DMS153 treated with DMSO at 0.1 percent for 48 hours (cell line): Measurements from ENCODE around the gene NXPH1.

Experiments used
- DNase-seq: peaks from one replicate; lab custom pipeline; 2025; ENCODE audit not compliant: unreplicated experiment; lab: John Stamatoyannopoulos, UW

NXPH1 gene

DNA sequence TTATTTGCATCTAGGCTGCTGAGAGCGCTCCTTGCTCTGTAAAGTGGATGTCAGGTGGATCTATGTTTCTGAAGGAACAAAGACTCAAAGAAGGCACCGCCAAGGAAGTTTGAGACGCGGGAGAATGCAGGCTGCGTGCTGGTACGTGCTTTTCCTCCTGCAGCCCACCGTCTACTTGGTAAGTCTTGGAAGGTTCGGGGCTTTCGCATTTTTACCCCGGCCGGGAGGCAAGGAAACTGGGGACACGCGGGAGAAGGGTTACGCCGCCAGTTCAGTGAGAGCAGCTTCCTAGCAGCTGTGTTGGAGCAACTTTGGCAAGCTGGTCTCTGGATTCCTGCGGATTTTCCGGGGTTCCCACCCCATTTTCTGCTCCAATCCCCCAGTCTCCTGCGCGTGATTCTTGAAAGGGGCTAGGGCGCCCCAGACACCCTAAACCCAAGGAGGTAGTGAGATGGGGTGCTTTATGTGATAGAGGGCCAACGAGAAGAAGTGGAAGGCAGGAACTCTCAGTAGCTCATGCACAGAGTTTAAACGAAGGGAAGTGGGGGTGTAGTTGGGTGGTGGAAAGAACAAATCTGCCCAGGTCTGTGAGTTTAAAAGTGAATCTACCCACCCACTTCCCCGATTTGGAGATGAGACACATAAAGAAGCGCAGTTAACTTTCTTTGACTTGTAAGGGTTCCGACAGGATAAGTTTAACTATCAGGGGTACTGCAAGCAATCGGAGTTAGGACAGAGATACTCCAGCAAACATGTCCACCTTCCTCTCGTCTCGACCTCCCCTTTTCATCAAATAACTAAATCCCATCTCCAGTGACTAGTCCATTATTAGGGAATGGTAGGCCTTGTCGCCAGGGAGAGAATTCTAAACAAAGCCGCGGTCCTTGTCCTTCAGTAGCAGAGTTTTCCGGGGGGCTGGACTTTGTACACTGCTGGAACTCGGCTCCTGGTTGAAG lies 2.5 kb downstream of the NXPH1 start:
- no peak for DNase-seq

- DNase-seq: no peak
Observed at GRCh38 chr7:8436965-8437364, 3.6 kb downstream of the NXPH1 start.

DNA sequence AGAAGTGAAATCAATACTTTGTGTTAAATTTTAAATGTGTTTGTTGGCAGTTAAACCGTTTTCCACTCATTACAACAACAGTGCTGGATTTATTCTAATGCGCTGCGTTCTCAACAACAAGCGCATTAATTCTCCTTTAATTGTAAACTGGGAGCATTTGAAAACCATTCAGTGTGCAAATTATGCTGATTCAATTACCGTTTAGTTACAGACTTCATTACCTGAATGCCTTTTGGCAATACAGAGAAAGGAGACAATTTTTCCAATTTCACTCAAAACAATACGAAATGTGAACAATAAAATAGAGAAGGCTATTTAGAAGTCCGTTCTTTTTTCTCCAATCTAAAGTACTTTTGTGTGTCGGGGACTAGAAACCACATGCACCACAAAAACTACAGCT lies 4.2 kb downstream of the NXPH1 start:
- no peak for DNase-seq

DNA sequence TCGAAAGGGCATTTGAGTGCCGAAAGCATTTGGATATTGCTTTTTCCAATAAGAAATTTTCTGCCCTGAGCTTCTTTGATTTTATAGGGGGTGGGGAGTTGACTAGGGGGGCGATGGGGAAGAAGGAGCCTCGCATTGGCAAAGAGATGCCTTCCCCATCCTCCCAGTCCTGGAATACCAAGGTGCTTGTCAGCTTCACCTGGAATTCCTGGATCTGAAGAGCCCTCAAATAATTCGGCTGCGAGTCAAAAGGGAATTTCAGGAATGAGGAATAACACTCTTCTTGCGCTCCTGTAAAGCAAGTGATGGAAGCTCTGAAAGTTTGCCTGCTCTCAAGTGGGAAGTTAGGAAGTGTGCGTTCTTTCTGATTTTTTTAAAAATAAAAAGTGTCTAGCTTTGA lies 7.3 kb downstream of the NXPH1 start:
- no peak for DNase-seq

- DNase-seq: no peak
Observed at GRCh38 chr7:8441106-8441965, 7.9 kb downstream of the NXPH1 start.

GRCh38 chr7:8442051-8442813 lies 8.8 kb downstream of the NXPH1 start:
- DNase-seq: peak; percentile 73

DNA sequence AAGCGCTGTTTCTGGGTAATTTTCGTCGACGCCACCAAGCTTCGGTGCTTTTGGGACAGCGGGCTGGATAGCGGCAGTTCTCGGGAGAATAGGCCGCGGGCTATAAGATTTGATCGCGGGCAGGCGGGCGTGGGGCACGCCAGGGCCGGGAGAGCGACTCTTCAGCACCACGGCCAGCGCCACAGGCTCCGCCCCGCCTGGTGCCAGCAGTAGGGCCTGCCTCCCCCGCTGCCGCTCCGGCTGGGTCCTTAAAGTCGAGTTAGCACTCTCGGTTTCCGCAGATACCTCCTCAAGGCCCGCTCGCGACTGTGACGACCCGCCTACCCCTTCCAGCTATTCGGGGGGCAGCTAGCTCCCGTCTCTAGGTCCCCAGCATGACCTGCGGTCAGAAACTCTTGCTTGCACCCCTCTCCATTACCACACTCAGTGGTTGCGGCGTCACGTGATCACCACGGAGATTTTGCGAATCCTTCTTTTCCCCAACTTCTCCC lies 9.4 kb downstream of the NXPH1 start:
- DNase-seq: peak; percentile 72

DNA sequence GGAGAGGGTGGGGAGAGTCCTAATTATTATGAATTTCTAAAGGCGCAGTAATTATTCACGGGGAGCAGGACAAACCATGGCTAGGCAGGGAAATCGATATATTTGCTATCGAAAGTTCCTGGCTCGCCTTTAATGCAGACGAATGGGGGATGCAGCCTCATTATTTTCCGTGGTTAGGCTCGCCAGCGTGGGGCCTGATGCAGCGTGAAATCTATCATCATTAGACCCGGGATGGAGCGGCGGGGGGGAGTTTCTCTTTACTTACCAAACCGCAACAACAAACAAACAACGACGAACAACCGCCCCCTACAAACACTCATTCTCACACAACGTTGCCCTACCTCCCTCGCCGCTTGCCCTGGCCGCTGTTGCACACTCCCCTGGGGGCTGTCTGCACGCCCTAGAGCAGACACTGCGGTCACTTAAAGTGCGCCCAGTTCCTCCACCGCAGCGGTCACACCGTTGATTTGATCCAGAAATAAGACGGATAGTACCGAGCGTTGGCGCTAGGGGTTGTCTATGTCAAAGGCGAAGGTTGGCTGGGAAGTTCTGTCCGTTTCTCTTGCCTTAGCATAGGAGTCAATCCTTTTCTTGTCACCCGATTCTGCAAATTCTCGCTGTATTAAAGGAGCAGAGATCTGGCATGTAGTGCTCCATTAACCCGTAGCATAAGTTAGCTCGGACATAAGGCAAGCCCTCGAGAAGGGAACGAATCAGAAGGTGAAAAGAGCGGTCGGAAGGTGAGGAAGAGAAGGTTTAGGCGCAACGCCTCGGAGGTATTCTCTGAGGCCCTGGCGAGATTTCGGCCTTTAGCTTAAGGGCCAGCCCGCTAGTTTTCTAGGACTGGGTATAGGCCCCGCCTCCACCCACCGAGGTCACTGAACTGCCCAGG lies 10.4 kb downstream of the NXPH1 start:
- peak; percentile 82 for DNase-seq

GRCh38 chr7:8444468-8444769 lies 11.0 kb downstream of the NXPH1 start:
- peak; percentile 62 for DNase-seq

GRCh38 chr7:8453535-8453934 lies 20.1 kb downstream of the NXPH1 start:
- no peak for DNase-seq

DNA sequence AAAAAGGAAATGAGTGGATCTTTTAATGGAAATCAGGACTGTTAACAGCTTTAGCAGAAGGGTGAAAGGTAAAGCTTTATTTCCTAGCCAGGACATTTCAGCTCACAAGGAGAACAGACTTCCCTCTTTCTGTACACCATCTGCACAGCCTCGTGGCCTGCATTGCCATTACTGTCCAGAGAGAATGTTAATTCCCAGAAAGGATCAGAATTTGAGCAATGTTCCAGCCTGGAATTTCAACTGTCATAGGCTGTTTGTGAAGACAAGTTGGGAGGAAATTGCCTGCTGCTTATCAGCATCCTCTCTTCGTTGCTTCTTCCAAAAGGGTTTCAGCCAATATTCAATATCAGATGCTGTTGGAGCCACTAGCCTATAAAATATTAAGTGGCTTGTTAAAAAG lies 22.0 kb downstream of the NXPH1 start:
- no peak for DNase-seq

- no peak for DNase-seq
Observed at GRCh38 chr7:8462309-8462708, 28.9 kb downstream of the NXPH1 start.

DNA sequence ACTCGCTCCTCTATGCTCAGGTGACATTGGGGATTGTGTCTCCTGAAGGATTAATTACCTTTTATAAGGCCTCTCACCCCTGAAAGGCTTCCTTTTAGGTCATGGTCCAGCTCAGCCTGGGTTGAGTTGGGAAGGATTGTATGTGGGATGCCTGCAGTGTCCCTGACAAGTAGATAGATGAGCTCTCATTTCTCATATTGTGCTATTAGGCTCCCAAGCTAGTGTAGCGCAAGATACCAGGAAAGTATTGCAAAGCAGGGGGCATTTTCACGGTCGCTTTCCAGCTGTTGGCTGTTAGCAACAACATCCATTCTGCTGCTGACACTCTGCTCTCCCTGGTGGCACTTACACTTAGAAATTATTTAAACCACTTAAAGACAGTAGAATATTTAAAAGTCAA lies 31.9 kb downstream of the NXPH1 start:
- no peak for DNase-seq

- DNase-seq: no peak
Observed at GRCh38 chr7:8480527-8480926, 47.1 kb downstream of the NXPH1 start.

- no peak for DNase-seq
Observed at GRCh38 chr7:8481096-8481495, 47.7 kb downstream of the NXPH1 start.

GRCh38 chr7:8481752-8482446 lies 48.5 kb downstream of the NXPH1 start:
- no peak for DNase-seq

GRCh38 chr7:8490391-8491045 lies 57.1 kb downstream of the NXPH1 start:
- no peak for DNase-seq

GRCh38 chr7:8491106-8491505 lies 57.7 kb downstream of the NXPH1 start:
- DNase-seq: no peak
